ENCODE data around the gene SREBF2. TPM values are rescaled to one million over a fixed set of nuclear protein-coding genes. Genes with fewer than 3 reads are reported as not detected.

Gene SREBF2
- total RNA-seq, 6 donors from 2014 or later, result 124 to 175 (median 145) TPM

GRCh38 chr22:41928593-41929417 is 95.9 kb downstream of the SREBF2 start:
- Histone ChIP-seq H3K36me3 (no peaks in the 10 kb centered on the region), H3K27me3 (peaks cover 0 to 21% (median 9%) of the 10 kb centered on the region in 4 donors), H3K4me1 (peaks cover 8 to 19% (median 11%) of the 10 kb centered on the region in 4 donors), H3K4me3 (no peak overlapping the region), H3K27ac (no peak overlapping the region), H3K9me3 (no peaks in the 10 kb centered on the region)
- ATAC-seq (ENCODE audit: low FRiP score in 2 of 2) (peak in 1 of 2 donors; percentile 3), DNase-seq (peak in 1 of 2 donors; percentile 61)
- TF ChIP-seq POLR2A (IDR thresholded peaks at IDR 0.05), result no peak
- TF ChIP-seq CTCF (IDR thresholded peaks at IDR 0.05), result no peak
- TF ChIP-seq EP300 (IDR thresholded peaks at IDR 0.05), result no peak
- TF ChIP-seq POLR2AphosphoS5 (IDR thresholded peaks at IDR 0.05), result no peak
- 78 to 83% methylated on average over 9 to 13 of the region's 14 CpGs for WGBS, 2 donors

DNA sequence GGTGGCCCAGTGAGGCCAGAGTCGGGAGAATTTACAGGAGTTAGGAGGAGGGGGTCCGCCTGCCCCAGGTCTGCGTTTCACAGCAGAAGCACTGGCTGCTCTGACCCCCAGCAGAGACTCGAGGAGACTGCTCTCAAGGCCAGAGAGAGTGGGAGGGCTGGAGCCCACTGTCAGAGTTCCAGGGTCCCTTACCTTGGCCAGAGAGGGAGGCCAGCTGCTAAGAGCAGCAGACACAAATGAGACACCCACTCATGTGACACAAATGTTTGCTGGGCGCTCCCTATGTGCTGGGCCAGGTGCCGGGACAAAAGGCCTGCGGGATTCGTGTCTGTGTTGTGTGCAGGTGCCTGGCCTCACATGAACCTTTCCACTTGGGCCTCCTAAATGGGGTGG is 96.5 kb downstream of the SREBF2 start:
- no peak for TF ChIP-seq CTCF (IDR thresholded peaks at IDR 0.05)
- no peak for TF ChIP-seq POLR2A (IDR thresholded peaks at IDR 0.05)
- no peak for TF ChIP-seq POLR2AphosphoS5 (IDR thresholded peaks at IDR 0.05)
- TF ChIP-seq EP300 (IDR thresholded peaks at IDR 0.05), result no peak
- WGBS, 2 donors, result 75 to 79% methylated on average over 8 of the region's 8 CpGs
- no peak for DNase-seq
- Histone ChIP-seq H3K27me3 (peaks cover 0 to 21% (median 9%) of the 10 kb centered on the region in 4 donors), H3K27ac (no peak overlapping the region), H3K9me3 (no peaks in the 10 kb centered on the region), H3K4me1 (peaks cover 8 to 19% (median 11%) of the 10 kb centered on the region in 4 donors), H3K36me3 (no peaks in the 10 kb centered on the region), H3K4me3 (no peak overlapping the region)
- ATAC-seq (ENCODE audit: low FRiP score in 2 of 2), result no peak

DNA sequence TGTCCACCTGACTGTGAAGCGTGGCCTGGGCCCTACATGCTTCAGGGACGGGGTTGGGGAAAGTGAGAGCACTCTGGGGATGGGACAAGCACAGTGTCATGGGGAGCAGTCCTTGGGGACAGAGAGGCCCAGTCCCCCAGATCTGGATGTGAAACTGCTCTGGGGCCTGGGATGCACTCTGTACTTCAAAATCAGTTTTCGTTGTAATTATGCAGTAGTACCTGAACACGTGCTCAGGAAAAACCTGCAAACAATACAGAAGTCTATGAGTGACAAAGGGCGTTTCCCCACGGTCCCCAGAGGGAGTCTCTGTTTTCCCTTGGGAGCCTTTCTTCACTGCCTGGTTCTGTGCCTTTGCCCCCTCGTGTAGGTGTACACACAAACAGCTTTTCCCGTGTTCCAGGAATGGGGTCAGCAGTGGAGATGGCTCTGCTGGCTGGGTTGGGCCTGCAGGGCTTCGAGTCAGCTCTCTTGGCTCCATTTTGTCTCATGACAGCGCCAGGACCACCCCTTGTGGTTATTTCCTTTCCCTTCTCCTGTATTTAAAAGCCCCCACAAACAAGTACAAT is 98.9 kb downstream of the SREBF2 start:
- peaks cover 0 to 4% (median 0%) of the 10 kb centered on the region in 4 donors for H3K27me3 ChIP-seq
- 87 to 93% methylated on average over 10 of the region's 10 CpGs for WGBS, 2 donors
- ATAC-seq (ENCODE audit: low FRiP score in 2 of 2) (no peak), DNase-seq (no peak)
- no peak overlapping the region for H3K4me3 ChIP-seq
- no peaks in the 10 kb centered on the region for H3K9me3 ChIP-seq
- H3K4me1 ChIP-seq, result peaks cover 0 to 5% (median under 1%) of the 10 kb centered on the region in 4 donors
- TF ChIP-seq POLR2A (IDR thresholded peaks at IDR 0.05), result no peak
- TF ChIP-seq POLR2AphosphoS5 (IDR thresholded peaks at IDR 0.05), result no peak
- no peak for TF ChIP-seq EP300 (IDR thresholded peaks at IDR 0.05)
- TF ChIP-seq CTCF (IDR thresholded peaks at IDR 0.05), result no peak
- no peak overlapping the region for H3K27ac ChIP-seq
- H3K36me3 ChIP-seq, result no peaks in the 10 kb centered on the region

DNA sequence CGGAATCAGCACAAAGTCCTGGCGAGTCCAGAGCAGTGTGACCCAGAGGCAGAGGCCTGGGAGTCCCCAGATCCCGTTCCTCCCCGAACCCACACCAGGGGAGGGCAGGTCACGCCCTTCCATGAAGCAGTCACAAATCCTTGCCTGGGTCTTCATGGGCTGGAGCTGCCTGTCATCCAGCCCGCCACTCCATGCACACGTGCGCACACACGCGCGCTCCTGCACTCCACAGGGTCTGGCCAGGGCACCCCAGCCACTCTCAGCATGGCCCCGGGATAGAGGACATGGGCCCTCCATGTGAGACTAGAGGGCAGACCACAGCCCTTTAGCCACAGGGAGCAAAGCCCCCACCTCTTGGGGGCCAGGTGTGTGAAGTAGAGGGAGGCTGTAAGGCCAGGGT is 99.4 kb downstream of the SREBF2 start:
- H3K9me3 ChIP-seq, result no peaks in the 10 kb centered on the region
- no peaks in the 10 kb centered on the region for H3K36me3 ChIP-seq
- TF ChIP-seq POLR2A (IDR thresholded peaks at IDR 0.05) (no peak), POLR2AphosphoS5 (IDR thresholded peaks at IDR 0.05) (no peak), CTCF (IDR thresholded peaks at IDR 0.05) (no peak), EP300 (IDR thresholded peaks at IDR 0.05) (no peak)
- DNase-seq, result peak in 1 of 2 donors; percentile 44
- H3K4me1 ChIP-seq, result no peaks in the 10 kb centered on the region
- H3K27ac ChIP-seq, result no peak overlapping the region
- no peak for ATAC-seq (ENCODE audit: low FRiP score in 2 of 2)
- WGBS, 2 donors, result 97 to 100% methylated on average over 6 to 12 of the region's 12 CpGs
- H3K27me3 ChIP-seq, result no peaks in the 10 kb centered on the region
- H3K4me3 ChIP-seq, result no peak overlapping the region

All from upper lobe of left lung (tissue), 6 donors.